Stimulated activated naive CD8-positive, alpha-beta T cell treated with anti-CD3 and anti-CD28 coated beads, Interleukin-15, amount 100 ng/mL, for 72 hours (primary cell): ENCODE measurements around the gene USP17L30.
A peak's percentile ranks its signal among the peaks of the same experiment; 100 is the strongest.
"Not testable (repeated sequence)": the region's sequence is repeated elsewhere in the genome, so short reads cannot be mapped to it uniquely, and the experiment has no call there.

ENCODE experiments used
- ATAC-seq: fragments of 150-1000 bp; cut with Tn5 transposase; 2 replicates; pipeline ENCODE4 v1.10.0; 2021; ENCODE audit warnings: mild to moderate bottlenecking, moderate library complexity
- DNase-seq, 2 donors: peaks; one replicate each; pipeline ENCODE4 v3.0.0; 2021 to 2022
- H3K27ac Mint-ChIP-seq, 2 donors: one replicate each; pipeline ENCODE4 v1.8.0; 2022; ENCODE audit warnings: mild to moderate bottlenecking in 2 of 2, mixed read lengths in 2 of 2, moderate library complexity in 2 of 2
- H3K27me3 Mint-ChIP-seq: one replicate; pipeline ENCODE4 v1.8.0; 2022; ENCODE audit warnings: mixed read lengths
- H3K4me1 Mint-ChIP-seq: one replicate; pipeline ENCODE4 v1.8.0; 2022; ENCODE audit warnings: mild to moderate bottlenecking, mixed read lengths
- H3K4me3 Mint-ChIP-seq, 2 donors: one replicate each; pipeline ENCODE4 v1.8.0; 2022; ENCODE audit warnings: mild to moderate bottlenecking in 2 of 2, mixed read lengths in 2 of 2, moderate library complexity in 1 of 2
- H3K9me3 Mint-ChIP-seq, 2 donors: one replicate each; pipeline ENCODE4 v1.8.0; 2022; ENCODE audit warnings: mixed read lengths in 2 of 2

Gene USP17L30

GRCh38 chr4:9406491-9406890 lies 43.6 kb downstream of the USP17L30 start:
- not testable (repeated sequence) for ATAC-seq, H3K4me3 Mint-ChIP-seq, H3K9me3 Mint-ChIP-seq, H3K27ac Mint-ChIP-seq, H3K4me1 Mint-ChIP-seq, DNase-seq, H3K27me3 Mint-ChIP-seq

GRCh38 chr4:9409793-9410192 lies 46.9 kb downstream of the USP17L30 start:
- Mint-ChIP-seq H3K4me1 (no peaks in the 10 kb centered on the region), H3K9me3 (peaks cover 0 to 25% of the 10 kb centered on the region in 2 donors), H3K27me3 (no peaks in the 10 kb centered on the region), H3K4me3 (no peak overlapping the region), H3K27ac (peak overlapping the region in 1 of 2 donors; percentile 34)
- DNase-seq (no peak), ATAC-seq (no peak)
